GM12874 (cell line): Measurements from ENCODE around the gene VWA3A.
A peak's percentile ranks its signal among the peaks of the same experiment; 100 is the strongest.

Experiments
- TF ChIP-seq, protein P1 (sequence below): IDR thresholded peaks from 2 replicates; pipeline ENCODE4 v1.5.1; 2011; ENCODE audit warnings: low read depth, mild to moderate bottlenecking, control low read depth, low read length, moderate library complexity; ENCODE audit not compliant: insufficient read depth

VWA3A gene

GRCh38 chr16:22098405-22099255 is 6.3 kb downstream of the VWA3A start:
- TF ChIP-seq, protein P1, sequence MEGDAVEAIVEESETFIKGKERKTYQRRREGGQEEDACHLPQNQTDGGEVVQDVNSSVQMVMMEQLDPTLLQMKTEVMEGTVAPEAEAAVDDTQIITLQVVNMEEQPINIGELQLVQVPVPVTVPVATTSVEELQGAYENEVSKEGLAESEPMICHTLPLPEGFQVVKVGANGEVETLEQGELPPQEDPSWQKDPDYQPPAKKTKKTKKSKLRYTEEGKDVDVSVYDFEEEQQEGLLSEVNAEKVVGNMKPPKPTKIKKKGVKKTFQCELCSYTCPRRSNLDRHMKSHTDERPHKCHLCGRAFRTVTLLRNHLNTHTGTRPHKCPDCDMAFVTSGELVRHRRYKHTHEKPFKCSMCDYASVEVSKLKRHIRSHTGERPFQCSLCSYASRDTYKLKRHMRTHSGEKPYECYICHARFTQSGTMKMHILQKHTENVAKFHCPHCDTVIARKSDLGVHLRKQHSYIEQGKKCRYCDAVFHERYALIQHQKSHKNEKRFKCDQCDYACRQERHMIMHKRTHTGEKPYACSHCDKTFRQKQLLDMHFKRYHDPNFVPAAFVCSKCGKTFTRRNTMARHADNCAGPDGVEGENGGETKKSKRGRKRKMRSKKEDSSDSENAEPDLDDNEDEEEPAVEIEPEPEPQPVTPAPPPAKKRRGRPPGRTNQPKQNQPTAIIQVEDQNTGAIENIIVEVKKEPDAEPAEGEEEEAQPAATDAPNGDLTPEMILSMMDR, result peak; percentile 65

DNA sequence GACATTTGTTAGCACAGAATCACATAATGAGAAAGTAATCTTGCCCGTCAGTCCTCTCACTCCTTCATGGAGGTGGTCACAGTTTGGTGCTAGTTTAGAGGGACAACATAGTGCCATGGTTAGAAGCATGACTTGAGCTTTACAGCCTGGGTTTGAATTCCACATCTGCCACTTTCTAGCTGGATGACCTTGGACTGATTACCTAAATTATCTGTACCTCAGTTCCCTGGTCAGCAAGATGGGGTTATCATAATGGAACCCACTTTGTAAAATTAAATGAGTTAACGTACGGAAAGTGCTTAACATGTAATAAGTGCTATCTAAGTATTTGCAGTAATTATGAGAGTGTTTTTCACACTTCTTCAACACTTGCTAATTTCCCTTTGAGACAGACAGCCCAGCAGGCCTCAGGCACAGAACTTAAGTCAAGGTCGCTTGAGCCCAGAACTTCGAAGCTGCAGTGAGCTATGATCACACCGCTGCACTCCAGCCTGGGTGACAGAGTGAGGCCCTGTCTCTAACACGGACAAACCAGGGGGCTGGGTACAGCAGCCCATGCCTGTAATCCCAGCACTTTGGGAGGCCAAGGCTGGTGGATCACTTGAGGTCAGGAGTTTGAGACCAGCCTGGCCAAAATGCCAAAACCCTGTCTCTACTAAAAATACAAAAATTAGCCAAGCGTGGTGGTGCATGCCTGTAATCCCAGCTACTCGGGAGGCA is 7.1 kb downstream of the VWA3A start:
- TF ChIP-seq, protein P1, result no peak

DNA sequence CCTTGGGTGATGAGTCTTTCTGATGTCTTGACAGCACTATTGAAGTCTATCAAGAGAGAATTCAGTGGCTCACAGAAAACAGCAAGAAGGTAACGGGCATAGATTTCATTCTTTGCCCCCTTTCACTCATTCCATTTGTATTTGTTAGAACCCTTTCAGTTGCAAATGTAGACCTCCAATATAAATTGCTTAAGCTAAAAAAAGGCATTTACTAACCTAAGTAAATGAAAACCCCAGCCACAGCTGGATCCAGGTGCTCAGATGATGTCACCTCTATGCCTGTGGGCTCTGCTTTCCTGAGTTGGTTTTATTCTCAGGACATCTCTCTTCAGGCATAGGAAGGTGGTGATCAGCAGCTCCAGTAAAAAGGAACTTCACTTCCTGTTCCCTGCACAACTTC is 11.1 kb downstream of the VWA3A start:
- TF ChIP-seq, protein P1, result no peak

GRCh38 chr16:22109258-22109898 is 17.0 kb downstream of the VWA3A start:
- TF ChIP-seq, protein P1, result no peak

DNA sequence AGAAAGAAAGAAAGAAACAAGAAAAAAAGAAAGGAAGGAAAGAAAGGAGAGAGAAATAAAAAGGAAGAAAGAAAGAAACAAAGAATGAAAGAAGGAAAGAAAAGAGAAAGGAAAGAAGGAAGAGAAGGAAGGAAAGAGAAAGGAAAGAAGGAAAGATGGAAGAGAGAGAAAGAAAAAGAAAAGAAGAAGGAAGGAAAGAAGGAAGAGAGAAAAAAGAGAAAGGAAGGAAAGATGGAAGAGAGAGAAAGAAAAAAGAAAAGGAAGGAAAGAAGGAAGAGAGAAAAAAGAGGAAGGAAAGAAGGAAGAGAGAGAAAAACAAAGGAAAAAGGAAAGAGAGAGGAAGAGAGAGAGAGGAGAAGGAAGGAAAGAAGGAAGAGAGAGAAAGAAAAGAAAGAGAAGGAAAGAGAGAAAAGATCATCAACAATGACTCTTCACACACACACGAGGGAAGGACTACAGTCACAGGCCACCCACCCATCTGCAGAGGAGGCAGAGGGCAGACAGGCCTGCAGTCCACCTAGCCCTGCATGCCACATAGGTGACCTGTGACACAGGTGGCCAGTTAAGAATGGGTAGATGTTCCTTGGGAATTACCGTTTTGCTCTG is 23.9 kb downstream of the VWA3A start:
- TF ChIP-seq, protein P1, result no peak

DNA sequence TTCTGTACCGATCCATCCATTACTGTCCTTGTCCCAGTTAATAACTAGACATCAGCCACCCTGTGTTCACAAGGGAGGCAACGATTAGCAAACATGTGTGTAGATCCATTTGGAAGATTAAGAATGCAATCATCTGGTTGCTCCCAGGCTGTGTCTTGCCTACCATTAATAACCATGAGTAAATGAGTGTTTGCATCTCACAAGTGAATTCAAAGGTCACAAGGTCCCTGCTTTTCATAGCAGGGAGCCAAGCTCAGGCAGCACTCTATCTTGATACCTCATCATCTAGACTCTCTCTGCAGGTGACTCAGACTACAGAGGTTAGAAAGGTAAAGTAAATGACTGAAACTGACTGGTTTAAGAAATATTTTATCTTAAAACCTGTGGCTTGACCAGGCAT is 25.3 kb downstream of the VWA3A start:
- TF ChIP-seq, protein P1, result no peak

DNA sequence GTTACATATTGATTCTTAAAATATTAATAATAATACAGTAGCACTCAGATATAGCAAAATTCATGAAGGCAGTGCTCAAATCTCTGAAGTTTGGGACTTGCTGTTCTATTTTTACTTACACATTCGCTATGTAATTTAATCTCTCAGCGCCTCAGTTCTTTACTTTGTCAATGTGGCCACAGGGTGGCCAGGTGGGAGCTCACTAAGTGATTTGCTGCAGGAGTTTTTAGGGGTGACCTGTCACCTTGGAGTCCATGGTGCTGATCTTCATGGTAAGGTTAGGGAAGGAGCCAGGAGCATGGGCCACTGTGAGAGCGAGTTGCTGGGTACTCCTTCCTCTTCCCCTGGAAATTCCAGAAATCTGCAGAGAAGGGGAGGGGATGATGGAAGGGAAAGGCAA is 28.1 kb downstream of the VWA3A start:
- TF ChIP-seq, protein P1, result no peak
